ENCODE measurements around the gene RBM34.
A peak's percentile ranks its signal among the peaks of the same experiment; 100 is the strongest.
"Not testable (repeated sequence)": the region's sequence is repeated elsewhere in the genome, so short reads cannot be mapped to it uniquely, and the experiment has no call there.

The RBM34 gene, protein sequence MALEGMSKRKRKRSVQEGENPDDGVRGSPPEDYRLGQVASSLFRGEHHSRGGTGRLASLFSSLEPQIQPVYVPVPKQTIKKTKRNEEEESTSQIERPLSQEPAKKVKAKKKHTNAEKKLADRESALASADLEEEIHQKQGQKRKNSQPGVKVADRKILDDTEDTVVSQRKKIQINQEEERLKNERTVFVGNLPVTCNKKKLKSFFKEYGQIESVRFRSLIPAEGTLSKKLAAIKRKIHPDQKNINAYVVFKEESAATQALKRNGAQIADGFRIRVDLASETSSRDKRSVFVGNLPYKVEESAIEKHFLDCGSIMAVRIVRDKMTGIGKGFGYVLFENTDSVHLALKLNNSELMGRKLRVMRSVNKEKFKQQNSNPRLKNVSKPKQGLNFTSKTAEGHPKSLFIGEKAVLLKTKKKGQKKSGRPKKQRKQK

GRCh38 chr1:235160957-235161684, at the start of gene RBM34:
Gene RBM34, minus strand, starts transcription at chr1:235161250. Its CDS starts 24 bp downstream, at chr1:235161226.
- Mint-ChIP-seq H3K4me3 (peak within 1 kb of the TSS; percentile 87), H3K36me3 (peaks cover 8% of the 10 kb centered on the region), H3K4me1 (peaks cover 19% of the 10 kb centered on the region), H3K27ac (peak within 1 kb of the TSS; percentile 96), H3K9me3 (no peaks in the 10 kb centered on the region), H3K27me3 (no peaks in the 10 kb centered on the region)
- ATAC-seq: peak; percentile 97

GRCh38 chr1:235207209-235207565, 46.1 kb upstream of the RBM34 start:
- H3K27me3 Mint-ChIP-seq: no peaks in the 10 kb centered on the region
- no peaks in the 10 kb centered on the region for H3K9me3 Mint-ChIP-seq
- H3K4me1 Mint-ChIP-seq: peaks cover 6% of the 10 kb centered on the region
- H3K36me3 Mint-ChIP-seq: peaks cover 42% of the 10 kb centered on the region
- no peak overlapping the region for H3K4me3 Mint-ChIP-seq
- H3K27ac Mint-ChIP-seq: peak overlapping the region; percentile 4
- no peak for ATAC-seq

DNA sequence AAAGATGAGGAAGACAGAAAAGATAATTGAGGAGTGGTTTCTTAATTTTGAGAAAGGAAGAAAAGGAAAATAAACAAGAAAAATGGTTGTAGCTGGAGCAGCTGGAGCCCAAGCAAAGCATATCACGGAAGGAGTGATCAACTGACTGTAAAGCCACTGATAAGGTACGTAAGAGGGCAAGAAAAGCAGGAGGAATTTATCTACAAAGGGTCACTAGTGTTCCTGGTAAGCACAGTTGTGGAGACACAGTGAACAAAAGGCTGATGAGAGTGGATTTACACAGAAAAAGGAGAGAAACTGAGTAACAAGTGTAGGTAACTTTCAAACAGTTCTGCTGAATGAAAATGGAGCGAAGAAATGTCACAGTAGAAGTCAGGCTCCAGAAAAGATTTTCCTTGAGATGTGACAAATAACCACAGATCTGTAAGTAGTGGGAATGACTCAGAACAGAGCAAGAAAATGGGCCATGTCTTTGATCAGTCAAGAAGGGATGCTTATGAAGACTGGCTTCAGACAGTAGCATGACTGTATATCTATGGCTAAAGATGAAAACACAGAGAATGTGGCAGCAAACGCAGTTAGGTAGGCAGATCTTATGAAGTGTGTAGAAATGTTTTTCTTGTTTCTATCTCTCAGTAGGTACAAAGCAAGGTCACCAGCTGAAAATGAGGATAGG, 45.6 kb upstream of the RBM34 start:
- Mint-ChIP-seq H3K4me1 (peaks cover 6% of the 10 kb centered on the region), H3K27ac (peak overlapping the region; percentile 4), H3K4me3 (no peak overlapping the region), H3K27me3 (no peaks in the 10 kb centered on the region), H3K36me3 (peaks cover 38% of the 10 kb centered on the region), H3K9me3 (no peaks in the 10 kb centered on the region)
- no peak for ATAC-seq

DNA sequence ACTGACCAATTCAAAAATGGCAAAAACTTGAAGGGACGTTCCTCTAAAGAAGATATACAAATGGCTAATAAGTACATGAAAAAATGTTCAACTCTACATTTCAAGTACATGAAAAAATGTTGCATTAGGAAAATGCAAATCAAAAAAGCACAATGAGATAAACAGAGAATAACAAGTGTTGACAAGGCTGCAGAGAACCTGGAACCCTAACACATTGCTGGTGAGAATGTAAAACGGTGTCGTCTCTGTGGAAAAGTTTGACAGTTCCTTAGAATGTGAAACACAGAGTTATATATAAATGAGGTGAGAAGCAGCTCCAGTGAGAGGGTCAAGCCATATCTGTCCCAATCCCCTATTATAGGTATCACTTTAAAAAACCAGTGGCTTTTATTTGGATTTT, 44.6 kb upstream of the RBM34 start:
- H3K27me3 Mint-ChIP-seq: no peaks in the 10 kb centered on the region
- no peak overlapping the region for H3K4me3 Mint-ChIP-seq
- H3K36me3 Mint-ChIP-seq: peaks cover 30% of the 10 kb centered on the region
- no peaks in the 10 kb centered on the region for H3K9me3 Mint-ChIP-seq
- no peak for ATAC-seq
- peaks cover 6% of the 10 kb centered on the region for H3K4me1 Mint-ChIP-seq
- peak overlapping the region; percentile 23 for H3K27ac Mint-ChIP-seq

GRCh38 chr1:235203428-235203827, 42.4 kb upstream of the RBM34 start:
- ATAC-seq: no peak
- Mint-ChIP-seq H3K9me3 (no peaks in the 10 kb centered on the region), H3K27ac (no peak overlapping the region), H3K4me1 (peaks cover 13% of the 10 kb centered on the region), H3K4me3 (no peak overlapping the region), H3K27me3 (no peaks in the 10 kb centered on the region), H3K36me3 (peaks cover 38% of the 10 kb centered on the region)

GRCh38 chr1:235202447-235202846, 41.4 kb upstream of the RBM34 start:
- H3K4me3 Mint-ChIP-seq, ATAC-seq, H3K27ac Mint-ChIP-seq, H3K27me3 Mint-ChIP-seq, H3K9me3 Mint-ChIP-seq: not testable (repeated sequence)
- peaks cover 13% of the 10 kb centered on the region for H3K4me1 Mint-ChIP-seq
- H3K36me3 Mint-ChIP-seq: peaks cover 38% of the 10 kb centered on the region

DNA sequence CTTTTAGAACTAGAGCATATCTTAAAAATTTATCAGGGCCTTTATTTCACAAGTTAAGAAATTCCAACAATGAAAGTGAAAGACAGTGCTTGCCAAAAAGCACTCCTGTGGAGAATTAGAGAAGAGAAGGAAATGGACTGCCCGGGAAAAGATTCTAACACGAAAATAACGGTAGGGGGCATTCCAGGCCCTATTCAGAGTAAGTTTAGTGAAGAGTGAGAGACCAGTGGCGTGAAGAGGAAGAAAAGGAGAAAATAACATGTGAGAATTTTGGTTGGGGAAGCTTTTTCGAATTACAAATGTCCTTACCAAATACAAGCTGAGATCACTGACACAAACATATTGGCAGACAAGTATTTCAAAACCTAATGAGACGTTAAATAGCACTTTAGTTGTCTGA, 38.4 kb upstream of the RBM34 start:
- no peaks in the 10 kb centered on the region for H3K27me3 Mint-ChIP-seq
- no peak for ATAC-seq
- H3K27ac Mint-ChIP-seq: peak overlapping the region; percentile 58
- H3K9me3 Mint-ChIP-seq: no peaks in the 10 kb centered on the region
- H3K4me3 Mint-ChIP-seq: no peak overlapping the region
- peaks cover 7% of the 10 kb centered on the region for H3K4me1 Mint-ChIP-seq
- peaks cover 11% of the 10 kb centered on the region for H3K36me3 Mint-ChIP-seq

DNA sequence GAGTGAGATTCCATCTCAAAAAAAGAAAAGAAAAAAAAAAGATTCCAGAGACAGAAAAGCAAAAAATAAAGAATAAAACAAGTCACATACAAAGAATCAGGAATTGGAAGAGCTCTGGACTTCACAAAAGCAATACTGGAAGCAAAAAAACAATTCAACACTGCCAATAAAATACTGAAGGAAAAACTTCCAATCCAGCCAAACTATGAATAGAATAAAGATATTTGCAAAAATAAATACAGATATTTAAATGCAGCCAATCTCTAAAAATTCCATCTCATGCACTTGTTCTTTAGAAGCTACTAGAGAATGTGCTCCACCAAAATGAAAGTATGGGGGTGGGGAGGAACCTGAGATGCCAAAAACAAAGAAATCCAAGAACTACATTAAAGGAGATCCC, 29.4 kb upstream of the RBM34 start:
- Mint-ChIP-seq H3K27ac (no peak overlapping the region), H3K4me3 (no peak overlapping the region), H3K9me3 (no peaks in the 10 kb centered on the region), H3K4me1 (peaks cover 7% of the 10 kb centered on the region), H3K27me3 (no peaks in the 10 kb centered on the region), H3K36me3 (peaks cover 45% of the 10 kb centered on the region)
- ATAC-seq: no peak

DNA sequence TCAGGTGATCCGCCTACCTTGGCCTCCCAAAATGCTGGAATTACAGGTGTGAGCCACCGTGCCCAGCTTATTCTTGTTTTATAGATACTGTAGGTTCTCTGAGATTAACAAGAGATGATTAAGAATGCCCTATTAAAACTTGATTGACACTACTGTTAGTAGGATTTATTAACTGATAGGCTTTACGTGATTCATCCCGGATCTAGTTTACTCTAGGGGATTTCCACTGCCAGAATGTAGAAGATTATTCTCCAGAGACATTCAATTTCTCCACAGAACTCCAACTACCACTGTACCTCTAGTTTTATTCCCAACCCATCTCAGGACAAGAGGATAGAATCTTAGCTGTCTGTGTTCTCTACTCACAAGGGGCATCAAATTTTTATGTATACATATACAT, 26.3 kb upstream of the RBM34 start:
- no peaks in the 10 kb centered on the region for H3K9me3 Mint-ChIP-seq
- peaks cover 7% of the 10 kb centered on the region for H3K4me1 Mint-ChIP-seq
- H3K27me3 Mint-ChIP-seq: no peaks in the 10 kb centered on the region
- peaks cover 48% of the 10 kb centered on the region for H3K36me3 Mint-ChIP-seq
- H3K27ac Mint-ChIP-seq: no peak overlapping the region
- no peak overlapping the region for H3K4me3 Mint-ChIP-seq
- no peak for ATAC-seq

GRCh38 chr1:235181561-235182245, 20.7 kb upstream of the RBM34 start:
- H3K9me3 Mint-ChIP-seq: no peaks in the 10 kb centered on the region
- no peaks in the 10 kb centered on the region for H3K27me3 Mint-ChIP-seq
- no peak for ATAC-seq
- H3K4me1 Mint-ChIP-seq: no peaks in the 10 kb centered on the region
- H3K27ac Mint-ChIP-seq: no peak overlapping the region
- H3K36me3 Mint-ChIP-seq: peaks cover 46% of the 10 kb centered on the region
- H3K4me3 Mint-ChIP-seq: no peak overlapping the region

DNA sequence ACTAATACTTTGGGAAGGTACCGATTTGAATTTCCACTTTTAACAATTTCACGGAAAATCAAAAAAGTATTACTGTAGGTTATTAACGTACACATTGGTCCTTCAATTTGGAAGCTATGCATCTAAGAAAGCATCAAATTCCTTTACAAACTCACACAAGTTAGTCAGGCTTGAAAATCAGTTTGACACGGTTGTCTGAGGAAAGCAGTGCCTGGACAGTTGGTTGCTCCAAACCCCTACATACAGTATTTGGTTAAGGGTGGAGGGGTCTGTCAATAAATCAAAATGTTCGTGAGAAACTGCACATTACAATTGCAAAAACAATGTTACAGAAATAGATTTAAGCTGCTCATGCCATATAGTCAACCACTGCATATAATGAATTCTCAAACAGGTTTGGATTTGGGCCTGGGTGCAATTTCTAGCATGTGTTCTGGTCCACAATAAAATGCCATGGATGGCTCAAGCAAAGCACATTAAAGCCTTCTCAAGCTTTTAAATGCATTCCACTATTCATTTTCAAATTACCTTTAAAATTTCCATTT, 19.9 kb upstream of the RBM34 start:
- Mint-ChIP-seq H3K4me3 (no peak overlapping the region), H3K27me3 (no peaks in the 10 kb centered on the region), H3K4me1 (no peaks in the 10 kb centered on the region), H3K27ac (no peak overlapping the region), H3K36me3 (peaks cover 47% of the 10 kb centered on the region), H3K9me3 (no peaks in the 10 kb centered on the region)
- ATAC-seq: no peak

GRCh38 chr1:235176486-235176885, 15.4 kb upstream of the RBM34 start:
- H3K4me3 Mint-ChIP-seq: no peak overlapping the region
- H3K27me3 Mint-ChIP-seq: no peaks in the 10 kb centered on the region
- H3K27ac Mint-ChIP-seq: no peak overlapping the region
- ATAC-seq: no peak
- H3K9me3 Mint-ChIP-seq: no peaks in the 10 kb centered on the region
- peaks cover 51% of the 10 kb centered on the region for H3K36me3 Mint-ChIP-seq
- no peaks in the 10 kb centered on the region for H3K4me1 Mint-ChIP-seq

DNA sequence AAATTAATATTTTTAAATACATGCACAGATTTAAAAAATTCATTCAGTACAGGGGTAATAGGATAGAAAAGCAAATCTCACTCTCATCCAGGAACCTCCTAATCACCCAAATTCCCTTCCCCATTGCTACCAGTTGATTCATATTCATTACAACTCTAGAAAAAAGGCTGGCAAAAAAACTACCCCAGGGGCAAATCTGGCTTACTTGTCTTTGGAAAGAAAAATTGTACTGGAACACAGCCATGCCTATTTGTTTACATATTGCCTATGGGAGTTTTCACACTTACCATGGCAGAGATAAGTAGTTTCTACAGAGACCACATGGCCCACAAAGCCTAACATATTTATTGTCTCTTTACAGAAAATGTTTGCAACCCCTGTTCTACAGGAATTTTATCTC, 8.9 kb upstream of the RBM34 start:
- H3K4me1 Mint-ChIP-seq: no peaks in the 10 kb centered on the region
- H3K36me3 Mint-ChIP-seq: peaks cover 37% of the 10 kb centered on the region
- H3K9me3 Mint-ChIP-seq: no peaks in the 10 kb centered on the region
- H3K27me3 Mint-ChIP-seq: no peaks in the 10 kb centered on the region
- no peak overlapping the region for H3K27ac Mint-ChIP-seq
- ATAC-seq: no peak
- H3K4me3 Mint-ChIP-seq: no peak overlapping the region

DNA sequence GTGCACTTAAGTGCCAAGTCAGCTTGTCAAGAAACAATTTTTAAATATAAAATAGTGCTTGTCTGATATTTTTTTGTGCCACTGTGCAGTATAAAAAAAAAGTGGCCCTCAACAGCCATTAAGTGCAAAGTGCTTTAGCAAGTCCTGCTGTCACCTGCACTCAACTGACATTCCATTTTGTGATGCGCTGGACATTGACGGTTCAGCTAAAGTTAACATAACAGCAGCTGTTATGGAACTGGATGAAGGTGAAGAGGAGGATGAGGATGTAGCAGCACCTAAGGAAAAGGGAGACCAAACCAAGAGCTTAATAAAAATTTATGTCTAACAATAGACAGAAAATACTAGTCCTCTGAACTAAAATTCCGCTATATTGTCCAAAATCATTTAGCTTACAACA, 7.3 kb upstream of the RBM34 start:
- Mint-ChIP-seq H3K4me1 (no peaks in the 10 kb centered on the region), H3K9me3 (no peaks in the 10 kb centered on the region), H3K4me3 (no peak overlapping the region), H3K27ac (no peak overlapping the region), H3K27me3 (no peaks in the 10 kb centered on the region), H3K36me3 (peaks cover 29% of the 10 kb centered on the region)
- no peak for ATAC-seq
